ENCODE results near the gene EML1.
A peak's percentile ranks its signal among the peaks of the same experiment; 100 is the strongest.

Gene EML1

GRCh38 chr14:99938376-99938775 lies 145.2 kb downstream of the EML1 start:
- DNase-seq (ENCODE audit: low read depth), result no peak

- no peak for DNase-seq (ENCODE audit: low read depth)
Measured at GRCh38 chr14:99938896-99939295, 145.7 kb downstream of the EML1 start.

GRCh38 chr14:99939421-99939820 lies 146.2 kb downstream of the EML1 start:
- DNase-seq (ENCODE audit: low read depth), result no peak

GRCh38 chr14:99940064-99940463 lies 146.9 kb downstream of the EML1 start:
- no peak for DNase-seq (ENCODE audit: low read depth)

- DNase-seq (ENCODE audit: low read depth), result no peak
Measured at GRCh38 chr14:99941211-99941610, 148.0 kb downstream of the EML1 start.

- DNase-seq (ENCODE audit: low read depth), result no peak
Measured at GRCh38 chr14:99943620-99944019, 150.4 kb downstream of the EML1 start.

- no peak for DNase-seq (ENCODE audit: low read depth)
Measured at GRCh38 chr14:99944241-99944651, 151.0 kb downstream of the EML1 start.

- no peak for DNase-seq (ENCODE audit: low read depth)
Measured at GRCh38 chr14:99945732-99946651, 152.8 kb downstream of the EML1 start.

- DNase-seq (ENCODE audit: low read depth), result peak; percentile 29
Measured at GRCh38 chr14:99946652-99947489, 153.7 kb downstream of the EML1 start.

- no peak for DNase-seq (ENCODE audit: low read depth)
Measured at GRCh38 chr14:99947695-99948094, 154.5 kb downstream of the EML1 start.

- DNase-seq (ENCODE audit: low read depth), result peak; percentile 48
Measured at GRCh38 chr14:99949011-99949732, 156.0 kb downstream of the EML1 start.

GRCh38 chr14:99950181-99950580 lies 157.0 kb downstream of the EML1 start:
- peak; percentile 60 for DNase-seq (ENCODE audit: low read depth)

- no peak for DNase-seq (ENCODE audit: low read depth)
Measured at GRCh38 chr14:99951085-99951484, 157.9 kb downstream of the EML1 start.

GRCh38 chr14:99952039-99952438 lies 158.8 kb downstream of the EML1 start:
- no peak for DNase-seq (ENCODE audit: low read depth)

GRCh38 chr14:99952453-99952852 lies 159.2 kb downstream of the EML1 start:
- DNase-seq (ENCODE audit: low read depth), result no peak

GRCh38 chr14:99955826-99956455 lies 162.7 kb downstream of the EML1 start:
- no peak for DNase-seq (ENCODE audit: low read depth)

- DNase-seq (ENCODE audit: low read depth), result no peak
Measured at GRCh38 chr14:99958380-99958779, 165.2 kb downstream of the EML1 start.

GRCh38 chr14:99961826-99962518 lies 168.8 kb downstream of the EML1 start:
- no peak for DNase-seq (ENCODE audit: low read depth)

- DNase-seq (ENCODE audit: low read depth), result no peak
Measured at GRCh38 chr14:99964979-99965378, 171.8 kb downstream of the EML1 start.

GRCh38 chr14:99966037-99966835 lies 173.0 kb downstream of the EML1 start:
- no peak for DNase-seq (ENCODE audit: low read depth)

Measured in EH (cell line).